ENCODE data around the gene ITGA5.

DNA sequence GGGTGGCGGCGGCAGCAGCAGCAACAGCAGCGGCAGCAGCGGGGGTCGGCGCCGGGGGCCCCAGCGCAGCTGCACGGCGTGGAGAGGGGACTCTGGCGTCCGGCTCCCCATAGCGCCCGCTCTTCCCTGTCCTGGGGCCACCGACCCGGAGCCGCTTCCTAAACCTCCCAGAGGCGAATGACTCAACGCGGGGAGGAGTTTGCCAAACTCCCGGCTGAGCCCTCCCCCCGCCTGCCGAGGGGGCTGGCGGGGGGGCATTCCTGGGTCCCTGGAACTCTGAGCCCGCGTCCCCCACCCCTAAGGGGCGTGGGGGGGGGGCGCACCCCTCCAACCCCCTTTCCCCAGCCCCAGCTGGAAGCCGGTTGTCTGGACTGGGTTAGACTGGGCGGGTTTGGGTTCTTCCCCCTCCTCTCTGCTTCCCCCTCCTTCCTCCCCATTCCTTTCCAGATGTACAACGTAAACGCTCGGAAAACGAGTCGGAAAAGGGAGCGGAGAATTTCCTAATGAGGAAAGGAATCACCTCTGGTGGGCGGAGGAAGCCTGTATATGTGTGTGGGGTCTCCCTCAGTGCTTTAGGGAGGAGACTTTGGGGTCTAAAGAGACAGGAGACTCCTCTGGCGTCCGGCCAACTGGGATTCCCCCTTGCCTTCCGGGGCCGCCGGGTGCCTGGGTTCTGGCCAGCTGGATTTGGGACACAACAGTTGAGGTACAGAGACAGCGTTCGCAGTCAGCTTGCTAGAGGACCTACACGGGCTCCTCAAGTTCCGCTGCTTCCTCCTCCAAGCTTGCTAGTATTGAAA is at the start of gene ITGA5:
- TF ChIP-seq ZNF670 (CRISPR knock-in tag; IDR thresholded peaks at IDR 0.05; ENCODE audit: borderline replicate concordance) (no peak), ZNF777 (CRISPR knock-in tag; IDR thresholded peaks at IDR 0.05) (no peak), ZNF549 (CRISPR knock-in tag; IDR thresholded peaks at IDR 0.05) (no peak), SIN3B (IDR thresholded peaks at IDR 0.05; ENCODE audit: low read length) (no peak)
- TF ChIP-seq, protein P1, sequence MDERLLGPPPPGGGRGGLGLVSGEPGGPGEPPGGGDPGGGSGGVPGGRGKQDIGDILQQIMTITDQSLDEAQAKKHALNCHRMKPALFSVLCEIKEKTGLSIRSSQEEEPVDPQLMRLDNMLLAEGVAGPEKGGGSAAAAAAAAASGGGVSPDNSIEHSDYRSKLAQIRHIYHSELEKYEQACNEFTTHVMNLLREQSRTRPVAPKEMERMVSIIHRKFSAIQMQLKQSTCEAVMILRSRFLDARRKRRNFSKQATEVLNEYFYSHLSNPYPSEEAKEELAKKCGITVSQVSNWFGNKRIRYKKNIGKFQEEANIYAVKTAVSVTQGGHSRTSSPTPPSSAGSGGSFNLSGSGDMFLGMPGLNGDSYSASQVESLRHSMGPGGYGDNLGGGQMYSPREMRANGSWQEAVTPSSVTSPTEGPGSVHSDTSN (CRISPR knock-in tag; IDR thresholded peaks at IDR 0.05), result no peak
- TF ChIP-seq, protein P2, sequence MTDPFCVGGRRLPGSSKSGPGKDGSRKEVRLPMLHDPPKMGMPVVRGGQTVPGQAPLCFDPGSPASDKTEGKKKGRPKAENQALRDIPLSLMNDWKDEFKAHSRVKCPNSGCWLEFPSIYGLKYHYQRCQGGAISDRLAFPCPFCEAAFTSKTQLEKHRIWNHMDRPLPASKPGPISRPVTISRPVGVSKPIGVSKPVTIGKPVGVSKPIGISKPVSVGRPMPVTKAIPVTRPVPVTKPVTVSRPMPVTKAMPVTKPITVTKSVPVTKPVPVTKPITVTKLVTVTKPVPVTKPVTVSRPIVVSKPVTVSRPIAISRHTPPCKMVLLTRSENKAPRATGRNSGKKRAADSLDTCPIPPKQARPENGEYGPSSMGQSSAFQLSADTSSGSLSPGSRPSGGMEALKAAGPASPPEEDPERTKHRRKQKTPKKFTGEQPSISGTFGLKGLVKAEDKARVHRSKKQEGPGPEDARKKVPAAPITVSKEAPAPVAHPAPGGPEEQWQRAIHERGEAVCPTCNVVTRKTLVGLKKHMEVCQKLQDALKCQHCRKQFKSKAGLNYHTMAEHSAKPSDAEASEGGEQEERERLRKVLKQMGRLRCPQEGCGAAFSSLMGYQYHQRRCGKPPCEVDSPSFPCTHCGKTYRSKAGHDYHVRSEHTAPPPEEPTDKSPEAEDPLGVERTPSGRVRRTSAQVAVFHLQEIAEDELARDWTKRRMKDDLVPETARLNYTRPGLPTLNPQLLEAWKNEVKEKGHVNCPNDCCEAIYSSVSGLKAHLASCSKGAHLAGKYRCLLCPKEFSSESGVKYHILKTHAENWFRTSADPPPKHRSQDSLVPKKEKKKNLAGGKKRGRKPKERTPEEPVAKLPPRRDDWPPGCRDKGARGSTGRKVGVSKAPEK (CRISPR knock-in tag; IDR thresholded peaks at IDR 0.05; ENCODE audit: borderline replicate concordance), result no peak
- TF ChIP-seq, protein P3, sequence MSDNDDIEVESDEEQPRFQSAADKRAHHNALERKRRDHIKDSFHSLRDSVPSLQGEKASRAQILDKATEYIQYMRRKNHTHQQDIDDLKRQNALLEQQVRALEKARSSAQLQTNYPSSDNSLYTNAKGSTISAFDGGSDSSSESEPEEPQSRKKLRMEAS (IDR thresholded peaks at IDR 0.05), result no peak
